H9 (cell line): ENCODE data around the gene NUDT4. TPM values are rescaled to one million over a fixed set of nuclear protein-coding genes. Genes with fewer than 3 reads are reported as not detected.

Experiments used
- DNase-seq: peaks from one replicate; pipeline ENCODE4 v3.0.0-alpha.2; 2017
- H2AFZ ChIP-seq: one replicate; pipeline ENCODE4 v1.6.1; 2013; ENCODE audit warnings: mild to moderate bottlenecking, low read length, control low read depth, moderate library complexity
- H2AK5ac ChIP-seq: 2 replicates; pipeline ENCODE4 v1.6.1; 2013; ENCODE audit warnings: low read length, control low read depth, mixed read lengths; ENCODE audit not compliant: insufficient read length
- H2BK120ac ChIP-seq: one replicate; pipeline ENCODE4 v1.6.1; 2013; ENCODE audit warnings: low read depth, mild to moderate bottlenecking, low read length, control low read depth, inconsistent platforms; ENCODE audit not compliant: poor library complexity, severe bottlenecking
- H2BK12ac ChIP-seq: 2 replicates; pipeline ENCODE4 v1.6.1; 2013; ENCODE audit warnings: low read length, control low read depth, mixed read lengths, low read depth; ENCODE audit not compliant: insufficient read length
- H2BK15ac ChIP-seq: 2 replicates; pipeline ENCODE4 v1.6.1; 2013; ENCODE audit warnings: low read depth, low read length, control low read depth
- H2BK20ac ChIP-seq: one replicate; pipeline ENCODE4 v1.6.1; 2013; ENCODE audit warnings: low read depth, mild to moderate bottlenecking, low read length, control low read depth, inconsistent platforms; ENCODE audit not compliant: poor library complexity, severe bottlenecking
- H2BK5ac ChIP-seq: 2 replicates; pipeline ENCODE4 v1.6.1; 2013; ENCODE audit warnings: low read length, control low read depth, mixed read lengths; ENCODE audit not compliant: insufficient read length
- H3K14ac ChIP-seq: 2 replicates; pipeline ENCODE4 v1.6.1; 2013; ENCODE audit warnings: low read length, control low read depth; ENCODE audit not compliant: insufficient read depth
- H3K18ac ChIP-seq: 2 replicates; pipeline ENCODE4 v1.6.1; 2013; ENCODE audit warnings: low read depth, mild to moderate bottlenecking, mixed read lengths, low read length, control low read depth; ENCODE audit not compliant: insufficient read length
- H3K23ac ChIP-seq: 2 replicates; pipeline ENCODE4 v1.6.1; 2013; ENCODE audit warnings: low read length, control low read depth, mixed read lengths, low read depth; ENCODE audit not compliant: insufficient read length
- H3K23me2 ChIP-seq: 2 replicates; pipeline ENCODE4 v1.6.1; 2013; ENCODE audit warnings: low read depth, mild to moderate bottlenecking, mixed read lengths, low read length, control low read depth; ENCODE audit not compliant: insufficient read length, poor library complexity, severe bottlenecking
- H3K27ac ChIP-seq: 2 replicates; pipeline ENCODE4 v1.5.1; 2013; ENCODE audit warnings: low read length, control low read depth, mixed read lengths, low read depth; ENCODE audit not compliant: insufficient read length
- H3K27me3 ChIP-seq: 2 replicates; pipeline ENCODE4 v1.6.1; 2013; ENCODE audit warnings: low read length, control low read depth, inconsistent platforms; ENCODE audit not compliant: insufficient read depth
- H3K4ac ChIP-seq: 2 replicates; pipeline ENCODE4 v1.6.1; 2013; ENCODE audit warnings: low read depth, mild to moderate bottlenecking, control low read depth, inconsistent platforms, low read length, moderate library complexity
- H3K4me1 ChIP-seq: 2 replicates; pipeline ENCODE4 v1.6.1; 2013; ENCODE audit warnings: low read length, control low read depth, inconsistent platforms; ENCODE audit not compliant: insufficient read depth
- H3K4me2 ChIP-seq: 2 replicates; pipeline ENCODE4 v1.6.1; 2013; ENCODE audit warnings: low read length, control low read depth, mixed read lengths; ENCODE audit not compliant: insufficient read length, insufficient read depth
- H3K56ac ChIP-seq: 2 replicates; pipeline ENCODE4 v1.6.1; 2013; ENCODE audit warnings: low read depth, mild to moderate bottlenecking, mixed read lengths, low read length, control low read depth; ENCODE audit not compliant: insufficient read length
- H3K79me1 ChIP-seq: 2 replicates; pipeline ENCODE4 v1.6.1; 2013; ENCODE audit warnings: low read depth, mild to moderate bottlenecking, moderate library complexity, low read length, control low read depth, inconsistent platforms; ENCODE audit not compliant: insufficient read depth, poor library complexity, severe bottlenecking
- H3K79me2 ChIP-seq: 2 replicates; pipeline ENCODE4 v1.6.1; 2013; ENCODE audit warnings: low read length, control low read depth, inconsistent platforms; ENCODE audit not compliant: insufficient read depth
- H3K9ac ChIP-seq: 2 replicates; pipeline ENCODE4 v1.6.1; 2013; ENCODE audit warnings: low read length, control low read depth, mixed read lengths; ENCODE audit not compliant: insufficient read length; ENCODE audit errors: extremely low read depth
- H3K9me3 ChIP-seq: one replicate; pipeline ENCODE4 v1.6.1; 2013; ENCODE audit warnings: low read depth, low read length, inconsistent platforms; ENCODE audit not compliant: control insufficient read depth
- H3T11ph ChIP-seq: one replicate; pipeline ENCODE4 v1.6.1; 2013; ENCODE audit warnings: mild to moderate bottlenecking, low read length, control low read depth, inconsistent platforms
- H4K20me1 ChIP-seq: one replicate; pipeline ENCODE4 v1.6.1; 2013; ENCODE audit not compliant: control insufficient read depth, insufficient read length, insufficient read depth
- H4K5ac ChIP-seq: 2 replicates; pipeline ENCODE4 v1.6.1; 2013; ENCODE audit warnings: low read depth, mild to moderate bottlenecking, mixed read lengths, low read length, control low read depth; ENCODE audit not compliant: insufficient read length
- H4K8ac ChIP-seq: replicated peaks from 2 replicates; pipeline ENCODE4 v1.6.1; 2013; ENCODE audit warnings: low read length, control low read depth, mixed read lengths, low read depth; ENCODE audit not compliant: insufficient read length
- H4K91ac ChIP-seq: 2 replicates; pipeline ENCODE4 v1.6.1; 2013; ENCODE audit warnings: low read depth, mild to moderate bottlenecking, moderate library complexity, mixed read lengths, low read length, control low read depth; ENCODE audit not compliant: insufficient read length
- H3K27ac Mint-ChIP-seq, 3 experiments: 2 replicates in 2 of 3; 3 replicates in 1 of 3; pipeline ENCODE4 v1.8.0; 2020 to 2021; ENCODE audit warnings: mixed read lengths in 3 of 3, mild to moderate bottlenecking in 1 of 3, moderate library complexity in 1 of 3
- H3K27me3 Mint-ChIP-seq: 2 replicates; pipeline ENCODE4 v1.8.0; 2021; ENCODE audit warnings: low read depth, mild to moderate bottlenecking, moderate library complexity, mixed read lengths
- H3K36me3 Mint-ChIP-seq, 3 experiments: 2 replicates in 2 of 3; 3 replicates in 1 of 3; pipeline ENCODE4 v1.8.0; 2020 to 2021; ENCODE audit warnings: low read depth in 3 of 3, mixed read lengths in 3 of 3; ENCODE audit not compliant: insufficient read depth in 1 of 3
- H3K4me1 Mint-ChIP-seq, 2 experiments: 2 replicates each; pipeline ENCODE4 v1.8.0; 2020; ENCODE audit warnings: mixed read lengths in 2 of 2
- H3K4me3 Mint-ChIP-seq, 2 experiments: 2 replicates in 1 of 2; 3 replicates in 1 of 2; pipeline ENCODE4 v1.8.0; 2020 to 2021; ENCODE audit warnings: mild to moderate bottlenecking in 2 of 2, mixed read lengths in 2 of 2, moderate library complexity in 1 of 2
- H3K9me3 Mint-ChIP-seq, 2 experiments: 2 replicates in 1 of 2; 3 replicates in 1 of 2; pipeline ENCODE4 v1.8.0; 2020; ENCODE audit warnings: mild to moderate bottlenecking in 2 of 2, mixed read lengths in 2 of 2, moderate library complexity in 1 of 2
- CTCF ChIP-seq: fragments of 200-600 bp; sonication (generic); conservative IDR thresholded peaks from 3 replicates; pipeline ENCODE4 v1.8.0; 2021; ENCODE audit warnings: antibody characterized with exemption, mild to moderate bottlenecking
- WGBS: extraction: QIAGEN DNeasy Blood & Tissue Kit; methylation state at CpG from one replicate; pipeline ENCODE4 v1.1.7; 2013; ENCODE audit warnings: missing lambda C conversion rate, low lambda C conversion rate, mixed read lengths; ENCODE audit not compliant: insufficient read length; ENCODE audit errors: extremely low coverage; 5-methylcytosine and 5-hydroxymethylcytosine counted together
- total RNA-seq: library from RNA; stranded (reverse); gene quantifications from 2 replicates; pipeline ENCODE4 v1.2.1, GENCODE V29; 2021

NUDT4 gene
- total RNA-seq, 1 experiment from 2014 or later, result 40.6 TPM

GRCh38 chr12:93370947-93371346, 6.8 kb upstream of the NUDT4 start:
- Mint-ChIP-seq H3K4me1 (peaks cover 36 to 37% of the 10 kb centered on the region in 2 experiments), H3K9me3 (no peaks in the 10 kb centered on the region), H3K27me3 (no peaks in the 10 kb centered on the region), H3K27ac (peak overlapping the region; percentile 73 to 89 (median 84)), H3K36me3 (peaks cover 0 to 7% (median 6%) of the 10 kb centered on the region in 3 experiments; a peak in 3 of 7 replicates), H3K4me3 (no peak overlapping the region; a peak in 1 of 5 replicates)
- Histone ChIP-seq H3K4me1 (peaks cover 2% of the 10 kb centered on the region; the same call in 1 of the 2 replicates), H3K56ac (no peak overlapping the region), H3K79me1 (no peaks in the 10 kb centered on the region), H2AFZ (no peak overlapping the region), H4K5ac (no peak overlapping the region), H3K4me2 (no peak overlapping the region), H3K27me3 (no peaks in the 10 kb centered on the region), H3K9me3 (no peaks in the 10 kb centered on the region), H2BK15ac (no peak overlapping the region), H2BK120ac (no peak overlapping the region), H3T11ph (no peak overlapping the region), H4K8ac (no peak overlapping the region), H4K20me1 (no peaks in the 10 kb centered on the region), H2BK20ac (no peak overlapping the region), H3K4ac (no peak overlapping the region), H3K79me2 (no peaks in the 10 kb centered on the region), H3K27ac (no peak overlapping the region), H4K91ac (no peak overlapping the region), H2BK12ac (no peak overlapping the region), H3K14ac (no peak overlapping the region), H3K23ac (no peak overlapping the region), H3K9ac (no peak overlapping the region), H3K23me2 (no peaks in the 10 kb centered on the region), H2BK5ac (no peak overlapping the region), H3K18ac (no peak overlapping the region), H2AK5ac (no peak overlapping the region)
- TF ChIP-seq CTCF, result no peak
- no CpG with 5 or more reads among the region's 6 CpGs for WGBS
- DNase-seq, result peak; percentile 69
